GM12878 (cell line): ENCODE results near the gene KRT72. TPM values are rescaled to one million over a fixed set of nuclear protein-coding genes. Genes with fewer than 3 reads are reported as not detected.

Source experiments
- ATAC-seq: fragments of 200-7000 bp; cut with Tn5 transposase; 3 replicates; pipeline ENCODE4 v1.9.1; 2020; ENCODE audit warnings: mild to moderate bottlenecking, moderate library complexity
- Bru-seq: library from RNA; stranded (reverse); fragments of 400-500 nt; gene quantifications from one replicate; lab custom pipeline; 2021; lab: Mats Ljungman, UMichigan
- BruChase-seq, 2 experiments: library from RNA; stranded (reverse); fragments of 400-500 nt; gene quantifications; one replicate each; lab custom pipeline; 2021; lab: Mats Ljungman, UMichigan
- BruUV-seq: library from RNA; stranded (reverse); fragments of 400-500 nt; replicated peaks from 2 replicates; lab custom pipeline; 2021; lab: Mats Ljungman, UMichigan
- CTCF ChIA-PET: fragments of 300-600 bp; sonication (Branson Sonifier 250); formaldehyde crosslinking; extraction: SDS; loops from one replicate; lab custom pipeline; 2021; ENCODE audit warnings: inconsistent platforms; lab: Yijun Ruan, JAX
- POLR2A ChIA-PET: fragments of 350-600 bp; formaldehyde crosslinking; extraction: SDS; loops from one replicate; lab custom pipeline; 2021; ENCODE audit warnings: inconsistent platforms; lab: Charles Lee
- RAD21 ChIA-PET: fragments of 300-600 bp; sonication (Branson Sonifier 250); formaldehyde crosslinking; loops from one replicate; lab custom pipeline; 2023; ENCODE audit warnings: antibody characterized with exemption; ENCODE audit not compliant: unreplicated experiment; lab: Charles Lee
- SMC1A ChIA-PET: fragments of 300-600 bp; sonication (Branson Sonifier 250); formaldehyde crosslinking; loops from one replicate; lab custom pipeline; 2023; ENCODE audit not compliant: unreplicated experiment, uncharacterized antibody; lab: Charles Lee
- DNase-seq: peaks from one replicate; pipeline ENCODE4 v3.0.0-alpha.2; 2011; ENCODE audit warnings: low read depth, low spot score
- FAIRE-seq: peaks from 3 replicates; lab custom pipeline; 2011; peaks lifted over from hg19 to GRCh38; lab: Jason Lieb, UNC
- H2AFZ ChIP-seq: 2 replicates; pipeline ENCODE4 v1.6.0; 2011; ENCODE audit warnings: low read depth, low read length, control low read depth; ENCODE audit not compliant: control insufficient read depth
- H3K27ac ChIP-seq: 2 replicates; pipeline ENCODE4 v1.5.1; 2011; ENCODE audit warnings: control low read depth; ENCODE audit not compliant: control insufficient read depth, insufficient read depth
- H3K27me3 ChIP-seq, 2 experiments: replicated peaks in 1 of 2; 2 replicates each; pipeline versions ENCODE4 v1.6.0 to v1.6.1; 2011; ENCODE audit warnings: low read length in 1 of 2; ENCODE audit not compliant: control insufficient read depth in 2 of 2, insufficient read depth in 2 of 2
- H3K36me3 ChIP-seq, 2 experiments: 2 replicates each; pipeline ENCODE4 v1.5.1; 2011; ENCODE audit warnings: low read length in 1 of 2; ENCODE audit not compliant: control insufficient read depth in 2 of 2, insufficient read depth in 2 of 2
- H3K4me1 ChIP-seq: 2 replicates; pipeline ENCODE4 v1.6.1; 2011; ENCODE audit warnings: mild to moderate bottlenecking, low read length, moderate library complexity, mixed read lengths; ENCODE audit not compliant: control insufficient read depth, insufficient read depth
- H3K4me2 ChIP-seq: 2 replicates; pipeline ENCODE4 v1.6.0; 2011; ENCODE audit warnings: control low read depth; ENCODE audit not compliant: control insufficient read depth, insufficient read depth
- H3K4me3 ChIP-seq: fragments of 200-600 bp; sonication (generic); 2 replicates; pipeline ENCODE4 v1.5.1; 2016
- H3K79me2 ChIP-seq: 2 replicates; pipeline ENCODE4 v1.6.0; 2011; ENCODE audit warnings: low read length; ENCODE audit not compliant: control insufficient read depth, insufficient read depth
- H3K9ac ChIP-seq: 2 replicates; pipeline ENCODE4 v1.8.0; 2011; ENCODE audit warnings: low read length, control low read depth, mixed read lengths; ENCODE audit not compliant: control insufficient read depth, insufficient read depth
- H3K9me3 ChIP-seq: replicated peaks from 3 replicates; pipeline ENCODE4 v1.5.1; 2011; ENCODE audit warnings: mild to moderate bottlenecking, low read length; ENCODE audit not compliant: control insufficient read depth, insufficient read depth
- H4K20me1 ChIP-seq: 2 replicates; pipeline ENCODE4 v1.6.0; 2011; ENCODE audit not compliant: control insufficient read depth, insufficient read depth
- RUNX3 ChIP-seq: IDR thresholded peaks from 2 replicates; pipeline ENCODE4 v1.6.1; 2012; ENCODE audit warnings: low read length, inconsistent platforms
- WGBS: methylation state at CpG from one replicate; pipeline ENCODE4 v1.1.6; 2016; ENCODE audit warnings: low lambda C conversion rate; ENCODE audit not compliant: insufficient replicate concordance, insufficient coverage; ENCODE audit errors: missing lambda C conversion rate; 5-methylcytosine and 5-hydroxymethylcytosine counted together
- in situ Hi-C: fragments of 300-500 bp; cut with MboI; formaldehyde crosslinking; loops from 9 replicates; pipeline ENCODE4 v1.14.3; 2018; ENCODE audit warnings: mixed read lengths
- intact Hi-C: fragments of 100-400 bp; cut with micrococcal nuclease; formaldehyde crosslinking; loops from one replicate; pipeline ENCODE4 v1.14.2; 2022; ENCODE audit not compliant: unreplicated experiment
- long read RNA-seq, 2 experiments: library from polyadenylated mRNA; unstranded; transcript quantifications; one replicate each; pipeline ENCODE4 v2.0.0, GENCODE V29; 2019 to 2020
- polyA minus RNA-seq, 3 experiments: library from RNA; depleted of rRNA, polyadenylated mRNA; stranded (reverse); fragments of >200 nt; gene quantifications; 2 replicates each; pipeline ENCODE4 v1.2.3, GENCODE V29; 2011
- polyA plus RNA-seq, 11 experiments: library from polyadenylated mRNA; depleted of rRNA in 4 of 11; unstranded in 6 of 11; stranded (reverse) in 5 of 11; fragments of >200 nt; fragmentation: Nextera tagmentation in 4 of 11; fragmentation: Illumina TruSeq in 1 of 11; extraction: Ambion mirVana in 4 of 11; extraction: Trizol in 1 of 11; gene quantifications; 1 replicate in 1 of 11; 2 replicates in 10 of 11; pipeline versions ENCODE4 v1.2.1 to v1.2.3, GENCODE V29; 2011 to 2016; ENCODE audit warnings: inconsistent platforms in 2 of 11, missing spikeins in 2 of 11, low read depth in 1 of 11
- total RNA-seq, 4 experiments: library from RNA; depleted of rRNA in 3 of 4; stranded (reverse); fragments of >200 nt in 3 of 4; fragmentation: Illumina TruSeq in 1 of 4; extraction: Trizol in 1 of 4; gene quantifications; 2 replicates each; pipeline versions ENCODE4 v1.2.1 to v1.2.3, GENCODE V29; 2013 to 2021
- TF ChIP-seq, protein P1 (sequence below): IDR thresholded peaks from 2 replicates; pipeline ENCODE4 v1.6.1; 2012; ENCODE audit warnings: low read depth, low read length, improper control_type of control experiment
- TF ChIP-seq, protein P2 (sequence below): fragments of 450-650 bp; IDR thresholded peaks from 2 replicates; pipeline ENCODE4 v1.6.1; 2016; ENCODE audit warnings: mild to moderate bottlenecking, moderate library complexity, borderline replicate concordance

The KRT72 gene
- not detected in 2 replicates for total RNA-seq (2013; cell fraction: nucleolus; rRNA removed)
- not detected in 2 replicates for total RNA-seq (2014; rRNA removed)
- not detected in 2 replicates for total RNA-seq (2014; rRNA removed; fragmentation: Illumina TruSeq; extraction: Trizol)
- not detected in 2 replicates for total RNA-seq (2021)
- not detected for polyA plus RNA-seq (2011; ENCODE audit: low read depth)
- not detected in 2 replicates for polyA plus RNA-seq (2011; rRNA removed)
- not detected in 2 replicates for polyA plus RNA-seq (2011; cell fraction: cytosol; rRNA removed)
- not detected in 2 replicates for polyA plus RNA-seq (2011; cell fraction: nucleus; rRNA removed)
- polyA plus RNA-seq (2012): not detected in 2 replicates
- polyA plus RNA-seq (2014; fragmentation: Illumina TruSeq; extraction: Trizol): not detected in 2 replicates
- not detected for polyA plus RNA-seq (2014; fragmentation: Nextera tagmentation; extraction: Ambion mirVana)
- polyA plus RNA-seq (2014; rRNA removed): not detected in 2 replicates
- polyA plus RNA-seq (2016; fragmentation: Nextera tagmentation; extraction: Ambion mirVana): not detected
- polyA minus RNA-seq (2011; rRNA and poly(A)+ RNA removed): not detected in 2 replicates
- polyA minus RNA-seq (2011; cell fraction: cytosol; rRNA and poly(A)+ RNA removed): not detected in 2 replicates
- polyA minus RNA-seq (2011; cell fraction: nucleus; rRNA and poly(A)+ RNA removed): not detected in 2 replicates
- Bru-seq, nascent RNA: not detected
- not detected for BruChase-seq, experiment 1, labeled RNA remaining after a 6-hour chase
- not detected for BruChase-seq, experiment 2, labeled RNA remaining after a 2-hour chase
- long read RNA-seq, experiment 1: 0 reads
- long read RNA-seq, experiment 2: 0 reads

DNA sequence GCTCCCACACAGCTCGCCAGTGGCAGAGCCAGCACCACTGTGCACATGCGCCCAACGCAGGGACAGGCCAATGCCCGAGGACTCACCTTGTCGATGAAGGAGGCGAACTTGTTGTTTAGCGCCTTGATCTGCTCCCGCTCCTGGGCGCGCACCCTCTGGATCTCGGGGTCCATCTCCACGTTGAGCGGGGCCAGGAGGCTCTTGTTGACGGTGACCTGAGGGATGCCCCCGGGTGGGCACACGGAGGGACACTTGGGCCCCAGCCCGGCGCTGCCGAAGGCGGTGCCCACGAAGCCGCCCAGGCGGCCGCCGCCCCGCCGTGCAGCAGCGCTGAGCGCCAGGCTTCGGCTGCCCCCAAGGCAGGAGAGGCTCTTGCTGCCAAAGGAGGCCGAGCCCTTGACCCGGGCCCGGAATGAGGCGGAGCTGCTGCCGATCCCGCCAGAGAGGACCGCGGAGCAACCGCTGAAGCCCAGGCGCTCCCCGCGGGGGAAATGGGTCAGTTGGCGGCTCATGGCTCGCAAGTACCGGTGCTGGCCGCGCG, at the start of gene KRT72:
KRT72 (minus strand) TSS at position 523 of the 541 bp plus-strand sequence; CDS start at position 512, 11 bp downstream.
- ChIA-PET CTCF (no interaction called here), POLR2A (no interaction called here), SMC1A (no interaction called here), RAD21 (no interaction called here)
- Histone ChIP-seq H3K36me3 (no peaks in the 10 kb centered on the region), H4K20me1 (no peaks in the 10 kb centered on the region), H3K4me3 (no peak within 1 kb of the TSS), H3K79me2 (no peaks in the 10 kb centered on the region), H3K9ac (no peak within 1 kb of the TSS), H3K4me2 (no peak within 1 kb of the TSS), H3K9me3 (no peaks in the 10 kb centered on the region), H3K27ac (no peak within 1 kb of the TSS), H3K27me3 (peaks cover 0 to 14% of the 10 kb centered on the region in 2 experiments; a peak in 3 of 4 replicates), H3K4me1 (no peaks in the 10 kb centered on the region), H2AFZ (no peak within 1 kb of the TSS)
- BruUV-seq: no TSS peak
- FAIRE-seq (no peak), DNase-seq (no peak), ATAC-seq (no peak)
- in situ Hi-C loops: no loop called here
- TF ChIP-seq, protein P1, sequence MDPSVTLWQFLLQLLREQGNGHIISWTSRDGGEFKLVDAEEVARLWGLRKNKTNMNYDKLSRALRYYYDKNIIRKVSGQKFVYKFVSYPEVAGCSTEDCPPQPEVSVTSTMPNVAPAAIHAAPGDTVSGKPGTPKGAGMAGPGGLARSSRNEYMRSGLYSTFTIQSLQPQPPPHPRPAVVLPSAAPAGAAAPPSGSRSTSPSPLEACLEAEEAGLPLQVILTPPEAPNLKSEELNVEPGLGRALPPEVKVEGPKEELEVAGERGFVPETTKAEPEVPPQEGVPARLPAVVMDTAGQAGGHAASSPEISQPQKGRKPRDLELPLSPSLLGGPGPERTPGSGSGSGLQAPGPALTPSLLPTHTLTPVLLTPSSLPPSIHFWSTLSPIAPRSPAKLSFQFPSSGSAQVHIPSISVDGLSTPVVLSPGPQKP: no peak
- no peak for TF ChIP-seq RUNX3
- TF ChIP-seq, protein P2, sequence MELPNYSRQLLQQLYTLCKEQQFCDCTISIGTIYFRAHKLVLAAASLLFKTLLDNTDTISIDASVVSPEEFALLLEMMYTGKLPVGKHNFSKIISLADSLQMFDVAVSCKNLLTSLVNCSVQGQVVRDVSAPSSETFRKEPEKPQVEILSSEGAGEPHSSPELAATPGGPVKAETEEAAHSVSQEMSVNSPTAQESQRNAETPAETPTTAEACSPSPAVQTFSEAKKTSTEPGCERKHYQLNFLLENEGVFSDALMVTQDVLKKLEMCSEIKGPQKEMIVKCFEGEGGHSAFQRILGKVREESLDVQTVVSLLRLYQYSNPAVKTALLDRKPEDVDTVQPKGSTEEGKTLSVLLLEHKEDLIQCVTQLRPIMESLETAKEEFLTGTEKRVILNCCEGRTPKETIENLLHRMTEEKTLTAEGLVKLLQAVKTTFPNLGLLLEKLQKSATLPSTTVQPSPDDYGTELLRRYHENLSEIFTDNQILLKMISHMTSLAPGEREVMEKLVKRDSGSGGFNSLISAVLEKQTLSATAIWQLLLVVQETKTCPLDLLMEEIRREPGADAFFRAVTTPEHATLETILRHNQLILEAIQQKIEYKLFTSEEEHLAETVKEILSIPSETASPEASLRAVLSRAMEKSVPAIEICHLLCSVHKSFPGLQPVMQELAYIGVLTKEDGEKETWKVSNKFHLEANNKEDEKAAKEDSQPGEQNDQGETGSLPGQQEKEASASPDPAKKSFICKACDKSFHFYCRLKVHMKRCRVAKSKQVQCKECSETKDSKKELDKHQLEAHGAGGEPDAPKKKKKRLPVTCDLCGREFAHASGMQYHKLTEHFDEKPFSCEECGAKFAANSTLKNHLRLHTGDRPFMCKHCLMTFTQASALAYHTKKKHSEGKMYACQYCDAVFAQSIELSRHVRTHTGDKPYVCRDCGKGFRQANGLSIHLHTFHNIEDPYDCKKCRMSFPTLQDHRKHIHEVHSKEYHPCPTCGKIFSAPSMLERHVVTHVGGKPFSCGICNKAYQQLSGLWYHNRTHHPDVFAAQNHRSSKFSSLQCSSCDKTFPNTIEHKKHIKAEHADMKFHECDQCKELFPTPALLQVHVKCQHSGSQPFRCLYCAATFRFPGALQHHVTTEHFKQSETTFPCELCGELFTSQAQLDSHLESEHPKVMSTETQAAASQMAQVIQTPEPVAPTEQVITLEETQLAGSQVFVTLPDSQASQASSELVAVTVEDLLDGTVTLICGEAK: no peak
- intact Hi-C loops: no loop called here
- 65% methylated on average over 35 of the region's 48 CpGs for WGBS
